Umbilical cord (tissue), 2 donors: ENCODE results near the gene SKP1. TPM values are rescaled to one million over a fixed set of nuclear protein-coding genes. Genes with fewer than 3 reads are reported as not detected.
"Not testable (repeated sequence)": the region's sequence is repeated elsewhere in the genome, so short reads cannot be mapped to it uniquely, and the experiment has no call there.

ENCODE experiments used
- DNase-seq: peaks from one replicate; pipeline ENCODE4 v3.0.0-alpha.2; 2015; ENCODE audit warnings: low spot score
- total RNA-seq: library from RNA; depleted of rRNA; stranded (reverse); fragments of >200 nt; gene quantifications from one replicate; pipeline ENCODE4 v1.2.3, GENCODE V29; 2014; ENCODE audit warnings: low replicate concordance; ENCODE audit not compliant: insufficient read depth

Gene SKP1
- total RNA-seq = 83.3 TPM

- peak; percentile 88 for DNase-seq
Observed at GRCh38 chr5:134176511-134177368, at the start of gene SKP1. Gene SKP1, minus strand, starts transcription at chr5:134176950. Its CDS starts 2,928 bp downstream, at chr5:134174022.

GRCh38 chr5:134225780-134226440, 49.2 kb upstream of the SKP1 start, which contains the start of gene PPP2CA:
Gene PPP2CA, minus strand, starts transcription at chr5:134226073. Its CDS starts 212 bp downstream, at chr5:134225861.
- peak; percentile 99 for DNase-seq

GRCh38 chr5:134224888-134225779, 48.4 kb upstream of the SKP1 start:
- DNase-seq = peak; percentile 75

GRCh38 chr5:134223406-134224248, 46.9 kb upstream of the SKP1 start:
- DNase-seq = no peak

GRCh38 chr5:134221690-134222089, 44.9 kb upstream of the SKP1 start:
- not testable (repeated sequence) for DNase-seq

- DNase-seq = no peak
Observed at GRCh38 chr5:134215757-134216156, 39.0 kb upstream of the SKP1 start.

- DNase-seq = not testable (repeated sequence)
Observed at GRCh38 chr5:134211263-134212031, 34.7 kb upstream of the SKP1 start.

GRCh38 chr5:134209477-134210245, 32.9 kb upstream of the SKP1 start:
- no peak for DNase-seq

- no peak for DNase-seq
Observed at GRCh38 chr5:134207696-134208095, 30.9 kb upstream of the SKP1 start.

- DNase-seq = no peak
Observed at GRCh38 chr5:134206627-134207160, 29.9 kb upstream of the SKP1 start.

GRCh38 chr5:134204575-134204974, 27.8 kb upstream of the SKP1 start:
- DNase-seq = no peak

- no peak for DNase-seq
Observed at GRCh38 chr5:134203630-134204029, 26.9 kb upstream of the SKP1 start.

- no peak for DNase-seq
Observed at GRCh38 chr5:134195666-134196065, 18.9 kb upstream of the SKP1 start.

- no peak for DNase-seq
Observed at GRCh38 chr5:134189031-134189430, 12.3 kb upstream of the SKP1 start.

GRCh38 chr5:134188092-134188491, 11.3 kb upstream of the SKP1 start:
- DNase-seq = no peak

- peak; percentile 50 for DNase-seq
Observed at GRCh38 chr5:134184155-134185135, 7.7 kb upstream of the SKP1 start.

- no peak for DNase-seq
Observed at GRCh38 chr5:134183481-134183880, 6.7 kb upstream of the SKP1 start.

GRCh38 chr5:134178096-134178419, 1.3 kb upstream of the SKP1 start:
- DNase-seq = no peak
